Activated CD8-positive, alpha-beta memory T cell treated with anti-CD3 and anti-CD28 coated beads, Interleukin-2, amount 50 U/mL, for 24 hours (primary cell): ENCODE measurements around the gene MRPL12.
"Not testable (repeated sequence)": the region's sequence is repeated elsewhere in the genome, so short reads cannot be mapped to it uniquely, and the experiment has no call there.

Source experiments
- DNase-seq: peaks from one replicate; pipeline ENCODE4 v3.0.0-alpha.2; 2020; ENCODE audit errors: extremely low read depth

The MRPL12 gene

GRCh38 chr17:81716674-81716996 lies 13.5 kb downstream of the MRPL12 start:
- DNase-seq = no peak

GRCh38 chr17:81717049-81717765 lies 14.0 kb downstream of the MRPL12 start:
- no peak for DNase-seq

- DNase-seq = no peak
These were observed 14.6 kb downstream of the MRPL12 start for GRCh38 chr17:81717766-81718089.

- DNase-seq = no peak
These were observed 16.5 kb downstream of the MRPL12 start for GRCh38 chr17:81719410-81720266.

GRCh38 chr17:81720267-81721071 lies 17.3 kb downstream of the MRPL12 start:
- no peak for DNase-seq

GRCh38 chr17:81722184-81723120 lies 19.3 kb downstream of the MRPL12 start:
- no peak for DNase-seq

- no peak for DNase-seq
These were observed 20.6 kb downstream of the MRPL12 start for GRCh38 chr17:81723651-81724209.

- DNase-seq = no peak
These were observed 22.3 kb downstream of the MRPL12 start for GRCh38 chr17:81725439-81725838.

GRCh38 chr17:81726004-81726403 lies 22.8 kb downstream of the MRPL12 start:
- no peak for DNase-seq

GRCh38 chr17:81727324-81728031 lies 24.3 kb downstream of the MRPL12 start:
- no peak for DNase-seq

GRCh38 chr17:81733507-81734404 lies 30.6 kb downstream of the MRPL12 start:
- DNase-seq = no peak

- no peak for DNase-seq
These were observed 31.5 kb downstream of the MRPL12 start for GRCh38 chr17:81734405-81735263.

- DNase-seq = no peak
These were observed 32.3 kb downstream of the MRPL12 start for GRCh38 chr17:81735264-81736102.

- DNase-seq = no peak
These were observed 35.0 kb downstream of the MRPL12 start for GRCh38 chr17:81737947-81738800.

- DNase-seq = no peak
These were observed 35.7 kb downstream of the MRPL12 start for GRCh38 chr17:81738801-81739393.

GRCh38 chr17:81739593-81739992 lies 36.4 kb downstream of the MRPL12 start:
- not testable (repeated sequence) for DNase-seq
